PC-3 (cell line): ENCODE data around the gene ST6GALNAC3. TPM values are rescaled to one million over a fixed set of nuclear protein-coding genes. Genes with fewer than 3 reads are reported as not detected.

Experiments
- ATAC-seq: fragments of 200-7000 bp; cut with Tn5 transposase; 2 replicates; pipeline ENCODE4 v1.9.1; 2020; ENCODE audit warnings: mild to moderate bottlenecking, moderate library complexity
- BruUV-seq: library from RNA; stranded (reverse); fragments of 400-500 nt; replicated peaks from 2 replicates; lab custom pipeline; 2021; lab: Mats Ljungman, UMichigan
- CTCF ChIA-PET: fragments of 300-600 bp; sonication (Branson Sonifier 250); formaldehyde crosslinking; loops from one replicate; lab custom pipeline; 2022; ENCODE audit warnings: antibody characterized with exemption; lab: Charles Lee
- POLR2A ChIA-PET: fragments of 300-600 bp; sonication (Branson Sonifier 250); formaldehyde crosslinking; loops from one replicate; lab custom pipeline; 2022; ENCODE audit warnings: antibody characterized with exemption; ENCODE audit not compliant: unreplicated experiment; lab: Charles Lee
- DNase-seq: peaks from one replicate; pipeline ENCODE4 v3.0.0-alpha.2; 2015
- H2AFZ ChIP-seq: fragments of 300-600 bp; sonication (generic); 2 replicates; pipeline ENCODE4 v1.6.0; 2016; ENCODE audit warnings: antibody characterized with exemption, low read length
- H3F3A ChIP-seq: fragments of 300-600 bp; sonication (generic); one replicate; pipeline ENCODE4 v1.6.0; 2017; ENCODE audit warnings: antibody characterized with exemption, low read length, control low read depth, mild to moderate bottlenecking; ENCODE audit not compliant: unreplicated experiment
- H3K27ac ChIP-seq: fragments of 300-600 bp; sonication (generic); 2 replicates; pipeline ENCODE4 v1.5.1; 2016; ENCODE audit warnings: mild to moderate bottlenecking, low read length
- H3K27me3 ChIP-seq: fragments of 300-600 bp; sonication (generic); 2 replicates; pipeline ENCODE4 v1.6.1; 2016; ENCODE audit warnings: low read length, mixed read lengths
- H3K36me3 ChIP-seq: fragments of 300-600 bp; sonication (generic); 2 replicates; pipeline ENCODE4 v1.6.1; 2016; ENCODE audit warnings: low read depth, mixed run types, low read length, mixed read lengths
- H3K4me1 ChIP-seq: fragments of 300-600 bp; sonication (generic); 2 replicates; pipeline ENCODE4 v1.5.1; 2016; ENCODE audit warnings: low read length; ENCODE audit not compliant: insufficient read depth
- H3K4me2 ChIP-seq: fragments of 300-600 bp; sonication (generic); 2 replicates; pipeline ENCODE4 v1.6.0; 2016; ENCODE audit warnings: low read length
- H3K4me3 ChIP-seq: fragments of 300-600 bp; sonication (generic); 2 replicates; pipeline ENCODE4 v1.5.1; 2016; ENCODE audit warnings: mild to moderate bottlenecking, low read length, mixed read lengths
- H3K79me2 ChIP-seq: fragments of 300-600 bp; sonication (generic); 2 replicates; pipeline ENCODE4 v1.6.1; 2017; ENCODE audit warnings: low read length, mixed read lengths
- H3K9ac ChIP-seq: fragments of 300-600 bp; sonication (generic); 2 replicates; pipeline ENCODE4 v1.6.0; 2016; ENCODE audit warnings: mild to moderate bottlenecking, low read length
- H3K9me2 ChIP-seq: fragments of 300-600 bp; sonication (generic); replicated peaks from 2 replicates; pipeline ENCODE4 v1.6.1; 2016; ENCODE audit warnings: mixed run types, low read length, mixed read lengths
- H3K9me3 ChIP-seq: fragments of 300-600 bp; sonication (generic); 2 replicates; pipeline ENCODE4 v1.6.1; 2016; ENCODE audit warnings: low read length, mixed read lengths
- H4K20me1 ChIP-seq: fragments of 300-600 bp; sonication (generic); 2 replicates; pipeline ENCODE4 v1.6.1; 2016; ENCODE audit warnings: low read length, mixed read lengths
- CTCF ChIP-seq: fragments of 300-600 bp; sonication (generic); conservative IDR thresholded peaks from 2 replicates; pipeline ENCODE4 v1.5.1; 2017; ENCODE audit warnings: antibody characterized with exemption, low read depth, mild to moderate bottlenecking, low read length
- EZH2 ChIP-seq: fragments of 300-600 bp; sonication (generic); IDR thresholded peaks from one replicate; pipeline ENCODE4 v1.6.1; 2017; ENCODE audit warnings: antibody characterized with exemption, mild to moderate bottlenecking, low read length; ENCODE audit not compliant: unreplicated experiment
- EZH2phosphoT487 ChIP-seq: fragments of 300-600 bp; sonication (generic); IDR thresholded peaks from 2 replicates; pipeline ENCODE4 v1.6.1; 2018; ENCODE audit warnings: mild to moderate bottlenecking, antibody characterized with exemption, low read length, borderline replicate concordance
- intact Hi-C: fragments of 100-400 bp; cut with micrococcal nuclease; formaldehyde crosslinking; loops from 2 replicates; pipeline ENCODE4 v1.9.0; 2023
- total RNA-seq: library from RNA; depleted of rRNA; stranded (reverse); fragments of >200 nt; gene quantifications from 2 replicates; pipeline ENCODE4 v1.2.3, GENCODE V29; 2014

ST6GALNAC3 gene
- total RNA-seq, 1 experiment from 2014 or later: not detected

- Histone ChIP-seq H3K9ac (no peak overlapping the region), H3K4me2 (no peak overlapping the region), H3K4me3 (no peak overlapping the region), H2AFZ (no peak overlapping the region), H3K27me3 (no peaks in the 10 kb centered on the region), H3K79me2 (no peaks in the 10 kb centered on the region), H3K9me3 (no peaks in the 10 kb centered on the region), H3K4me1 (no peaks in the 10 kb centered on the region), H3F3A (no peaks in the 10 kb centered on the region), H3K27ac (no peak overlapping the region), H4K20me1 (no peaks in the 10 kb centered on the region), H3K9me2 (no peaks in the 10 kb centered on the region), H3K36me3 (no peaks in the 10 kb centered on the region)
- peak; percentile 78 for DNase-seq
- TF ChIP-seq CTCF (peak; percentile 94), EZH2phosphoT487 (no peak)
- intact Hi-C loops: loop anchor here (1.0 to 10.0 kb wide), 3 partner anchors 574 to 812 kb away; no protein-coding TSS in a partner anchor
- CTCF ChIA-PET: no interaction called here
- BruUV-seq: no TSS peak
- POLR2A ChIA-PET: no interaction called here
- ATAC-seq: peak; percentile 78
Observed at GRCh38 chr1:76330991-76331603, 256.6 kb downstream of the ST6GALNAC3 start.

GRCh38 chr1:76335882-76336281, 261.3 kb downstream of the ST6GALNAC3 start:
- ChIA-PET POLR2A (no interaction called here), CTCF (no interaction called here)
- intact Hi-C loops: loop anchor here (10.0 kb wide), 1 partner anchor 569 kb away; no protein-coding TSS in a partner anchor
- H3K27ac ChIP-seq: no peak overlapping the region
- H3K4me1 ChIP-seq: no peaks in the 10 kb centered on the region
- TF ChIP-seq EZH2phosphoT487: no peak
- TF ChIP-seq EZH2: no peak
- no peak for TF ChIP-seq CTCF
- H3K27me3 ChIP-seq: no peaks in the 10 kb centered on the region
- no peaks in the 10 kb centered on the region for H4K20me1 ChIP-seq
- H3K4me2 ChIP-seq: no peak overlapping the region
- no TSS peak for BruUV-seq
- no peak for DNase-seq
- H3K79me2 ChIP-seq: no peaks in the 10 kb centered on the region
- no peaks in the 10 kb centered on the region for H3K9me2 ChIP-seq
- no peak overlapping the region for H2AFZ ChIP-seq
- no peak for ATAC-seq
- no peaks in the 10 kb centered on the region for H3K36me3 ChIP-seq
- no peaks in the 10 kb centered on the region for H3K9me3 ChIP-seq
- H3F3A ChIP-seq: no peaks in the 10 kb centered on the region
- H3K4me3 ChIP-seq: no peak overlapping the region
- H3K9ac ChIP-seq: no peak overlapping the region

GRCh38 chr1:76336931-76337371, 262.4 kb downstream of the ST6GALNAC3 start:
- no peaks in the 10 kb centered on the region for H3K27me3 ChIP-seq
- no peaks in the 10 kb centered on the region for H3K36me3 ChIP-seq
- POLR2A ChIA-PET: no interaction called here
- no peak overlapping the region for H3K27ac ChIP-seq
- H3K4me1 ChIP-seq: no peaks in the 10 kb centered on the region
- ATAC-seq (no peak), DNase-seq (no peak)
- H4K20me1 ChIP-seq: no peaks in the 10 kb centered on the region
- H3K9me3 ChIP-seq: no peaks in the 10 kb centered on the region
- no peak overlapping the region for H2AFZ ChIP-seq
- CTCF ChIA-PET: no interaction called here
- no peak overlapping the region for H3K4me2 ChIP-seq
- TF ChIP-seq EZH2phosphoT487 (no peak), EZH2 (no peak), CTCF (no peak)
- intact Hi-C loops: loop anchor here (10.0 kb wide), 1 partner anchor 568 kb away; no protein-coding TSS in a partner anchor
- no peaks in the 10 kb centered on the region for H3F3A ChIP-seq
- no peak overlapping the region for H3K4me3 ChIP-seq
- H3K9me2 ChIP-seq: no peaks in the 10 kb centered on the region
- no TSS peak for BruUV-seq
- H3K9ac ChIP-seq: no peak overlapping the region
- H3K79me2 ChIP-seq: no peaks in the 10 kb centered on the region
